ENCODE data around the gene CDKN2B.

DNA sequence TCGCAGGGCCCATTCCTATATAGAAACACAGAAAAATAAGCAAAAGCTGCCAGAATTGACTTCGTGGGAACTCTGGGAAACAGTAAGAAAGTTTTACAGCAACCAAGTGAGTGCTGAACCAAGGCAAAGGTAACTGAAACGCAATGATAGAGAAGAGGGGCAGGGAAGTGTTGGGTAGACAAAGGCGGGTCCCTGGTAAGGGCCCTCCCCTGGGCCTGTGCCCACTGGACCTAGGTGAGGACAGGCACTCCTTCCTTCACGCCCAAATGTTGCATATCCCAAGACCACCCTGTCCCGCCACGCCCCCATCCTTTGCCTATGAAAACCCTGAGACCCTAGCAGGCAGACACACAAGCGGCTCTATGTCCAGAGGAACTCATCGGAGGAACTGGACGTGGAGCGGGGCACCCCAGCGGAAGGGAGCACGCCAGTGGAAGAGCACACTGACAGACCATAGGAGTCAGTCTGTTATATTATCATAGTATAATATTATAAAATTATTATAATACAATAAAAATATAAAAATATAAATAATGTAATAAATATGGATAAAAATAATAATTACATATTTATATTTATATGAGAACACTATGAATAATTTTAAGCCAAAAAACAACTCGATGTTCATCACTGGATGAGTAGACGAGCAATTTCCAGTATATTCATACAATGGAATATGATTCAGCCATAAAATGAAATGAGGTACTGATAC is 42.8 kb downstream of the CDKN2B start:
- no peak for TF ChIP-seq GATA2 (IDR thresholded peaks at IDR 0.05; ENCODE audit: low read depth, low read length)
- TF ChIP-seq GATA3 (IDR thresholded peaks at IDR 0.05; ENCODE audit: low read depth, low read length): no peak
